Measurements from ENCODE around the gene DCUN1D2. TPM values are rescaled to one million over a fixed set of nuclear protein-coding genes. Genes with fewer than 3 reads are reported as not detected.

Gene DCUN1D2
- total and polyA plus RNA-seq, 9 donors, result 9.7 to 31.4 (median 16.4) TPM

- WGBS, 3 donors, result 86 to 89% (median 88%) methylated on average over 21 of the region's 21 CpGs
Observed at GRCh38 chr13:113407103-113407530, 83.4 kb downstream of the DCUN1D2 start.

GRCh38 chr13:113406321-113407102 lies 84.0 kb downstream of the DCUN1D2 start:
- H3K36me3 ChIP-seq, result no peaks in the 10 kb centered on the region
- no peaks in the 10 kb centered on the region for H3K27me3 ChIP-seq
- DNase-seq, result peak in 2 of 5 donors; percentile 10 to 25
- WGBS, 3 donors, result 47 to 60% (median 52%) methylated on average over 28 of the region's 28 CpGs
- intact Hi-C loops (cut with DNase I), result loop anchor here in 1 of 4 donors (10.0 kb wide), 1 partner anchor 462 kb away; no protein-coding TSS in a partner anchor
- TF ChIP-seq EP300 (IDR thresholded peaks at IDR 0.05) (no peak), CTCF (IDR thresholded peaks at IDR 0.05) (no peak), POLR2A (IDR thresholded peaks at IDR 0.05) (no peak)
- H3K4me1 ChIP-seq (ENCODE audit: insufficient read depth), result no peaks in the 10 kb centered on the region
- H3K9me3 ChIP-seq, result no peaks in the 10 kb centered on the region
- no peak overlapping the region for H3K27ac ChIP-seq
- H3K4me3 ChIP-seq, result no peak overlapping the region

More at GRCh38 chr13:113407103-113407530, 83.4 kb downstream of the DCUN1D2 start:
- no peaks in the 10 kb centered on the region for H3K36me3 ChIP-seq
- H3K9me3 ChIP-seq, result no peaks in the 10 kb centered on the region
- peak in 1 of 5 donors; percentile 19 for DNase-seq
- intact Hi-C loops (cut with DNase I), result loop anchor here in 1 of 4 donors (10.0 kb wide), 1 partner anchor 462 kb away; no protein-coding TSS in a partner anchor
- no peaks in the 10 kb centered on the region for H3K27me3 ChIP-seq
- no peak overlapping the region for H3K27ac ChIP-seq
- TF ChIP-seq CTCF (IDR thresholded peaks at IDR 0.05) (no peak), EP300 (IDR thresholded peaks at IDR 0.05) (no peak), POLR2A (IDR thresholded peaks at IDR 0.05) (no peak)
- no peak overlapping the region for H3K4me3 ChIP-seq
- H3K4me1 ChIP-seq (ENCODE audit: insufficient read depth), result no peaks in the 10 kb centered on the region

Small RNA genes lying within 50 kb of the gene (small RNA-seq; reads per million reads assigned to genes)
- gene RNU1-16P, result not detected

Other genes starting within 250 kb of the DCUN1D2 start
- gene LAMP1, start 193.5 kb downstream of the DCUN1D2 start, total RNA-seq, result 100 to 1,000 TPM in 6 of 7 donors, 10 to 100 TPM in 1; 51.7 to 167 (median 144) TPM
- gene LAMP1, start 193.5 kb downstream of the DCUN1D2 start, polyA plus RNA-seq, result 100 to 1,000 TPM; 110 to 212 TPM
- 10 to 100 TPM in 6 of 7 donors, 1 to 10 TPM in 1; 7.1 to 14.8 (median 12.2) TPM for gene GRTP1, start 126.6 kb downstream of the DCUN1D2 start, total RNA-seq
- 10 to 100 TPM in 1 of 2 donors, 1 to 10 TPM in 1; 3.0 to 11.1 TPM for gene GRTP1, start 126.6 kb downstream of the DCUN1D2 start, polyA plus RNA-seq
- gene ADPRHL1, start 37.2 kb downstream of the DCUN1D2 start, total RNA-seq, result 1 to 10 TPM; 1.6 to 5.0 (median 1.9) TPM
- 1 to 10 TPM; 2.2 to 2.3 TPM for gene ADPRHL1, start 37.2 kb downstream of the DCUN1D2 start, polyA plus RNA-seq
- gene TFDP1, start 94.0 kb upstream of the DCUN1D2 start, total RNA-seq, result 10 to 100 TPM in 6 of 7 donors, 1 to 10 TPM in 1; 8.8 to 45.6 (median 33.8) TPM
- 10 to 100 TPM; 22.2 to 40.5 TPM for gene TFDP1, start 94.0 kb upstream of the DCUN1D2 start, polyA plus RNA-seq
- gene ATP4B, start 167.5 kb upstream of the DCUN1D2 start, total RNA-seq, result under 1 TPM in 1 of 7 donors, not detected in 6; 0.28 TPM
- not detected for gene ATP4B, start 167.5 kb upstream of the DCUN1D2 start, polyA plus RNA-seq
- gene GRK1, start 176.5 kb upstream of the DCUN1D2 start, total RNA-seq, result under 1 TPM in 2 of 7 donors, not detected in 5; 0.07 to 0.10 TPM
- gene GRK1, start 176.5 kb upstream of the DCUN1D2 start, polyA plus RNA-seq, result under 1 TPM in 1 of 2 donors, not detected in 1; 0.02 TPM

Measured in ovary (tissue), 9 donors.